ENCODE data around the gene APOA5. TPM values are rescaled to one million over a fixed set of nuclear protein-coding genes. Genes with fewer than 3 reads are reported as not detected.

Gene APOA5
- polyA plus RNA-seq, 1 of the 3 experiments (the other 2 are of a cell fraction): not detected

DNA sequence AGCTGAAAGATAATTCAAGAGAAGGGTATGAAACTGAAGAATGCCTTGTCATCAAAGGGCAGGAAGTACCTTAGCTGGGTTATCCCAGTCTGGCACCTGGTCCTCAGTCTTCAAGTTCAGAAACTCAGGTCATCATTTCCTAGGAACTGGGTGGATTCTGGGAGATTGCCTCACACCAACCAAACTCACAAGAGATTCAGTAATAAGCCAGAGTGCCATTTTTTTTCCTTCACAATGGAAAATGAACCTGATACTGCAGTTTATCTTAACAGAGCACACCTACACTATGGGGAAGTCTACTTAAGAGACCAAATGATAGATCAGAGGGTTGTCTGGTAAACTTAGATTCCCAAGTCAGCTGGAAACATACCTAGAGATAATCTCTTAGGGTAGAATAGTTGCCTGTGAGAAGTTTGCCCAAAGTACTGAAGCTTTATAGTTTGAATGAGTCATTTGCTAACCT lies 15.1 kb downstream of the APOA5 start:
- Histone ChIP-seq H3K4me1 (ENCODE audit: control insufficient read depth in 1 of 2, insufficient read depth in 2 of 2, low read depth in 1 of 2, low read length in 1 of 2) (peaks cover 5 to 8% of the 10 kb centered on the region in 2 experiments; a peak in 3 of 4 replicates), H3K9me3 (no peaks in the 10 kb centered on the region), H3K4me3 (ENCODE audit: low read depth in 2 of 2, low read length in 1 of 2) (no peak overlapping the region), H3K27me3 (ENCODE audit: insufficient read depth) (no peaks in the 10 kb centered on the region), H3K4me2 (no peak overlapping the region), H2AFZ (ENCODE audit: low read depth) (no peak overlapping the region), H3K36me3 (replicated peaks in 1 of 2; ENCODE audit: control insufficient read depth in 1 of 2, insufficient read depth in 2 of 2, low read length in 1 of 2) (peaks cover 34 to 49% of the 10 kb centered on the region in 2 experiments), H4K20me1 (ENCODE audit: insufficient read depth) (no peaks in the 10 kb centered on the region), H3F3A (replicated peaks; ENCODE audit: insufficient read depth) (peaks cover 24% of the 10 kb centered on the region), H3K9ac (no peak overlapping the region), H3K79me2 (ENCODE audit: insufficient read depth) (peaks cover 12% of the 10 kb centered on the region), H3K9me2 (no peaks in the 10 kb centered on the region), H3K27ac (ENCODE audit: low read depth in 2 of 2, low read length in 1 of 2) (no peak overlapping the region)
- no peak for DNase-seq
- CTCF ChIA-PET: interaction anchor here (2.8 kb wide), 1 partner anchor 10 kb away, joined by 11 read pairs; the partner anchor contains the start of gene ZPR1
- TF ChIP-seq TAF1 (IDR thresholded peaks at IDR 0.05; ENCODE audit: borderline replicate concordance, low read depth, low read length) (no peak), MEF2A (IDR thresholded peaks at IDR 0.05; ENCODE audit: borderline replicate concordance, low read depth) (no peak), MXI1 (IDR thresholded peaks at IDR 0.05; ENCODE audit: low read depth, low read length) (no peak), RCOR1 (IDR thresholded peaks at IDR 0.05; ENCODE audit: low read length) (no peak), POLR2AphosphoS5 (IDR thresholded peaks at IDR 0.05; ENCODE audit: low read depth, low read length) (no peak)
- TF ChIP-seq, protein P1, sequence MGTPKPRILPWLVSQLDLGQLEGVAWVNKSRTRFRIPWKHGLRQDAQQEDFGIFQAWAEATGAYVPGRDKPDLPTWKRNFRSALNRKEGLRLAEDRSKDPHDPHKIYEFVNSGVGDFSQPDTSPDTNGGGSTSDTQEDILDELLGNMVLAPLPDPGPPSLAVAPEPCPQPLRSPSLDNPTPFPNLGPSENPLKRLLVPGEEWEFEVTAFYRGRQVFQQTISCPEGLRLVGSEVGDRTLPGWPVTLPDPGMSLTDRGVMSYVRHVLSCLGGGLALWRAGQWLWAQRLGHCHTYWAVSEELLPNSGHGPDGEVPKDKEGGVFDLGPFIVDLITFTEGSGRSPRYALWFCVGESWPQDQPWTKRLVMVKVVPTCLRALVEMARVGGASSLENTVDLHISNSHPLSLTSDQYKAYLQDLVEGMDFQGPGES (IDR thresholded peaks at IDR 0.05; ENCODE audit: low read depth, low read length): no peak
- TF ChIP-seq, protein P2, sequence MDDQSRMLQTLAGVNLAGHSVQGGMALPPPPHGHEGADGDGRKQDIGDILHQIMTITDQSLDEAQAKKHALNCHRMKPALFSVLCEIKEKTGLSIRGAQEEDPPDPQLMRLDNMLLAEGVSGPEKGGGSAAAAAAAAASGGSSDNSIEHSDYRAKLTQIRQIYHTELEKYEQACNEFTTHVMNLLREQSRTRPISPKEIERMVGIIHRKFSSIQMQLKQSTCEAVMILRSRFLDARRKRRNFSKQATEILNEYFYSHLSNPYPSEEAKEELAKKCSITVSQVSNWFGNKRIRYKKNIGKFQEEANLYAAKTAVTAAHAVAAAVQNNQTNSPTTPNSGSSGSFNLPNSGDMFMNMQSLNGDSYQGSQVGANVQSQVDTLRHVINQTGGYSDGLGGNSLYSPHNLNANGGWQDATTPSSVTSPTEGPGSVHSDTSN (IDR thresholded peaks at IDR 0.05): no peak
- TF ChIP-seq, protein P3, sequence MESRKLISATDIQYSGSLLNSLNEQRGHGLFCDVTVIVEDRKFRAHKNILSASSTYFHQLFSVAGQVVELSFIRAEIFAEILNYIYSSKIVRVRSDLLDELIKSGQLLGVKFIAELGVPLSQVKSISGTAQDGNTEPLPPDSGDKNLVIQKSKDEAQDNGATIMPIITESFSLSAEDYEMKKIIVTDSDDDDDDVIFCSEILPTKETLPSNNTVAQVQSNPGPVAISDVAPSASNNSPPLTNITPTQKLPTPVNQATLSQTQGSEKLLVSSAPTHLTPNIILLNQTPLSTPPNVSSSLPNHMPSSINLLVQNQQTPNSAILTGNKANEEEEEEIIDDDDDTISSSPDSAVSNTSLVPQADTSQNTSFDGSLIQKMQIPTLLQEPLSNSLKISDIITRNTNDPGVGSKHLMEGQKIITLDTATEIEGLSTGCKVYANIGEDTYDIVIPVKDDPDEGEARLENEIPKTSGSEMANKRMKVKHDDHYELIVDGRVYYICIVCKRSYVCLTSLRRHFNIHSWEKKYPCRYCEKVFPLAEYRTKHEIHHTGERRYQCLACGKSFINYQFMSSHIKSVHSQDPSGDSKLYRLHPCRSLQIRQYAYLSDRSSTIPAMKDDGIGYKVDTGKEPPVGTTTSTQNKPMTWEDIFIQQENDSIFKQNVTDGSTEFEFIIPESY (IDR thresholded peaks at IDR 0.05; ENCODE audit: borderline replicate concordance, low read depth): no peak
- POLR2A ChIA-PET: no interaction called here

DNA sequence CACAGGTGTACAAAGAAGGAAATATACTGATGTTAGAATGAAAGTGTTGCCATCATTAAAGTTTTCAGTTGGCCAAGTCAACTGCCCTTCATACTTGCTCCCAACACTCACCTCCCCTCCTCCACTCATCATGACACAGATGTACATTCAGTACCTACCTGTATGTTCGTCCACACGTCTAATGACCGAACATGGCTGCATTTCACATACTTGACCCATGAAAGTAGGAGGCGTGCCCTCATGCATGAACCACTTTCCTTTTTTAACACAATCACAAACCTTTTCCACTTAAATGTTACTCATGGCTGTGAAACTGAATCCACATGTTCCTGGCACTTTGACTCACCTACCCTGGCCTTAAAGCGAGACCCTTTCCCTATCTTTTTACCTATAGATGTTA lies 15.7 kb downstream of the APOA5 start:
- Histone ChIP-seq H3K9me3 (no peaks in the 10 kb centered on the region), H3K36me3 (replicated peaks in 1 of 2; ENCODE audit: control insufficient read depth in 1 of 2, insufficient read depth in 2 of 2, low read length in 1 of 2) (peaks cover 29 to 43% of the 10 kb centered on the region in 2 experiments), H3K9ac (no peak overlapping the region), H2AFZ (ENCODE audit: low read depth) (no peak overlapping the region), H3K27ac (ENCODE audit: low read depth in 2 of 2, low read length in 1 of 2) (no peak overlapping the region), H3K4me2 (no peak overlapping the region), H4K20me1 (ENCODE audit: insufficient read depth) (no peaks in the 10 kb centered on the region), H3F3A (replicated peaks; ENCODE audit: insufficient read depth) (peaks cover 24% of the 10 kb centered on the region), H3K27me3 (ENCODE audit: insufficient read depth) (no peaks in the 10 kb centered on the region), H3K4me3 (ENCODE audit: low read depth in 2 of 2, low read length in 1 of 2) (no peak overlapping the region), H3K4me1 (ENCODE audit: control insufficient read depth in 1 of 2, insufficient read depth in 2 of 2, low read depth in 1 of 2, low read length in 1 of 2) (peaks cover 8% of the 10 kb centered on the region in 2 experiments; a peak in 3 of 4 replicates), H3K9me2 (no peaks in the 10 kb centered on the region), H3K79me2 (ENCODE audit: insufficient read depth) (peaks cover 17% of the 10 kb centered on the region)
- WGBS (ENCODE audit: low lambda C conversion rate): 97% methylated on average over 5 of the region's 5 CpGs
- DNase-seq: no peak
- CTCF ChIA-PET: interaction anchor here (2.8 kb wide), 1 partner anchor 11 kb away, joined by 11 read pairs; the partner anchor contains the start of gene ZPR1
- TF ChIP-seq RXRA (IDR thresholded peaks at IDR 0.05; ENCODE audit: borderline replicate concordance, low read depth) (no peak), JUND (IDR thresholded peaks at IDR 0.05) (no peak), EZH2phosphoT487 (IDR thresholded peaks at IDR 0.05; ENCODE audit: borderline replicate concordance, low read depth) (no peak), RFX5 (IDR thresholded peaks at IDR 0.05; ENCODE audit: low read length) (no peak), POLR2AphosphoS5 (IDR thresholded peaks at IDR 0.05; ENCODE audit: low read depth, low read length) (no peak), NFIC (IDR thresholded peaks at IDR 0.05; ENCODE audit: borderline replicate concordance) (no peak)
- TF ChIP-seq, protein P4, sequence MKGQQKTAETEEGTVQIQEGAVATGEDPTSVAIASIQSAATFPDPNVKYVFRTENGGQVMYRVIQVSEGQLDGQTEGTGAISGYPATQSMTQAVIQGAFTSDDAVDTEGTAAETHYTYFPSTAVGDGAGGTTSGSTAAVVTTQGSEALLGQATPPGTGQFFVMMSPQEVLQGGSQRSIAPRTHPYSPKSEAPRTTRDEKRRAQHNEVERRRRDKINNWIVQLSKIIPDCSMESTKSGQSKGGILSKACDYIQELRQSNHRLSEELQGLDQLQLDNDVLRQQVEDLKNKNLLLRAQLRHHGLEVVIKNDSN (IDR thresholded peaks at IDR 0.05; ENCODE audit: borderline replicate concordance, low read depth): no peak
- TF ChIP-seq, protein P3 (IDR thresholded peaks at IDR 0.05; ENCODE audit: borderline replicate concordance, low read depth): no peak
- POLR2A ChIA-PET: no interaction called here
